ENCODE results near the gene BCL11B.
A peak's percentile ranks its signal among the peaks of the same experiment; 100 is the strongest.

The BCL11B gene

GRCh38 chr14:99203801-99204200 is 68.2 kb downstream of the BCL11B start:
- DNase-seq (ENCODE audit: low read depth): no peak
- H3K4me3 ChIP-seq (ENCODE audit: control insufficient read depth, low read depth, low read length): no peak overlapping the region
- no peak for TF ChIP-seq CTCF (IDR thresholded peaks at IDR 0.05; ENCODE audit: control insufficient read depth, insufficient read depth, low read depth, low read length, missing control alignments)

- H3K4me3 ChIP-seq (ENCODE audit: control insufficient read depth, low read depth, low read length): no peak overlapping the region
- DNase-seq (ENCODE audit: low read depth): no peak
- no peak for TF ChIP-seq CTCF (IDR thresholded peaks at IDR 0.05; ENCODE audit: control insufficient read depth, insufficient read depth, low read depth, low read length, missing control alignments)
Observed at GRCh38 chr14:99203080-99203479, 68.9 kb downstream of the BCL11B start.

- no peak for TF ChIP-seq CTCF (IDR thresholded peaks at IDR 0.05; ENCODE audit: control insufficient read depth, insufficient read depth, low read depth, low read length, missing control alignments)
- H3K4me3 ChIP-seq (ENCODE audit: control insufficient read depth, low read depth, low read length): no peak overlapping the region
- DNase-seq (ENCODE audit: low read depth): no peak
Observed at GRCh38 chr14:99202516-99202915, 69.5 kb downstream of the BCL11B start.

GRCh38 chr14:99201351-99202073 is 70.5 kb downstream of the BCL11B start:
- TF ChIP-seq CTCF (IDR thresholded peaks at IDR 0.05; ENCODE audit: control insufficient read depth, insufficient read depth, low read depth, low read length, missing control alignments): no peak
- no peak overlapping the region for H3K4me3 ChIP-seq (ENCODE audit: control insufficient read depth, low read depth, low read length)
- DNase-seq (ENCODE audit: low read depth): no peak

- DNase-seq (ENCODE audit: low read depth): no peak
- no peak overlapping the region for H3K4me3 ChIP-seq (ENCODE audit: control insufficient read depth, low read depth, low read length)
- TF ChIP-seq CTCF (IDR thresholded peaks at IDR 0.05; ENCODE audit: control insufficient read depth, insufficient read depth, low read depth, low read length, missing control alignments): no peak
Observed at GRCh38 chr14:99200654-99201005, 71.4 kb downstream of the BCL11B start.

GRCh38 chr14:99199846-99200653 is 71.9 kb downstream of the BCL11B start:
- TF ChIP-seq CTCF (IDR thresholded peaks at IDR 0.05; ENCODE audit: control insufficient read depth, insufficient read depth, low read depth, low read length, missing control alignments): peak; percentile 15
- no peak for DNase-seq (ENCODE audit: low read depth)
- H3K4me3 ChIP-seq (ENCODE audit: control insufficient read depth, low read depth, low read length): no peak overlapping the region
